HL-60 (cell line): ENCODE measurements around the gene POLA2.
"Not testable (repeated sequence)": the region's sequence is repeated elsewhere in the genome, so short reads cannot be mapped to it uniquely, and the experiment has no call there.

Source experiments
- DNase-seq, 2 experiments: peaks; one replicate each; pipeline ENCODE4 v3.0.0-alpha.2; 2010 to 2020; ENCODE audit warnings: low read depth in 1 of 2, low spot score in 1 of 2
- H3K27ac ChIP-seq: fragments of 250-450 bp; sonication (Bioruptor Pico); replicated peaks from 2 replicates; pipeline ENCODE4 v1.5.1; 2020; ENCODE audit warnings: mild to moderate bottlenecking, moderate library complexity
- H3K27me3 ChIP-seq: fragments of 250-450 bp; sonication (Bioruptor Pico); 2 replicates; pipeline ENCODE4 v1.5.1; 2021; ENCODE audit warnings: mild to moderate bottlenecking, moderate library complexity; ENCODE audit not compliant: insufficient read depth, poor library complexity, severe bottlenecking
- H3K4me3 ChIP-seq: replicated peaks from 2 replicates; pipeline ENCODE4 v1.5.1; 2011; ENCODE audit warnings: mild to moderate bottlenecking, control low read depth, low read length; ENCODE audit not compliant: insufficient read depth
- CTCF ChIP-seq: IDR thresholded peaks from one replicate; pipeline ENCODE4 v1.5.1; 2011; ENCODE audit warnings: low read length, control low read depth, inconsistent platforms; ENCODE audit not compliant: insufficient read depth
- GABPA ChIP-seq: IDR thresholded peaks from 2 replicates; pipeline ENCODE4 v1.6.1; 2012; ENCODE audit warnings: low read depth
- POLR2AphosphoS5 ChIP-seq: IDR thresholded peaks from 2 replicates; pipeline ENCODE4 v1.6.1; 2012; ENCODE audit warnings: low read depth
- REST ChIP-seq: IDR thresholded peaks from 2 replicates; pipeline ENCODE4 v1.6.1; 2012; ENCODE audit warnings: low read depth; ENCODE audit not compliant: insufficient replicate concordance
- SPI1 ChIP-seq: IDR thresholded peaks from 2 replicates; pipeline ENCODE4 v1.6.1; 2012; ENCODE audit warnings: low read depth, mild to moderate bottlenecking, borderline replicate concordance

Gene POLA2

GRCh38 chr11:65329478-65329877, 67.7 kb downstream of the POLA2 start:
- TF ChIP-seq GABPA (no peak), SPI1 (peak; percentile 41; the same call in 1 of the 2 replicates), REST (no peak), POLR2AphosphoS5 (no peak)
- Histone ChIP-seq H3K27ac (peak overlapping the region; percentile 4; the same call in 1 of the 2 replicates), H3K27me3 (no peaks in the 10 kb centered on the region), H3K4me3 (no peak overlapping the region)
- no peak for DNase-seq

- H3K27ac ChIP-seq: peak overlapping the region; percentile 4; the same call in 1 of the 2 replicates
- TF ChIP-seq CTCF: peak; percentile 61
- TF ChIP-seq GABPA: no peak
- TF ChIP-seq POLR2AphosphoS5: no peak
- no peak for TF ChIP-seq SPI1
- no peak for TF ChIP-seq REST
- DNase-seq: peak; percentile 58 to 86
- H3K4me3 ChIP-seq: no peak overlapping the region
- no peaks in the 10 kb centered on the region for H3K27me3 ChIP-seq
Measured at GRCh38 chr11:65329944-65330403, 68.2 kb downstream of the POLA2 start.

GRCh38 chr11:65330544-65330943, 68.8 kb downstream of the POLA2 start:
- H3K4me3 ChIP-seq: no peak overlapping the region
- H3K27ac ChIP-seq: no peak overlapping the region
- no peak for DNase-seq
- TF ChIP-seq SPI1 (no peak), POLR2AphosphoS5 (no peak)
- H3K27me3 ChIP-seq: no peaks in the 10 kb centered on the region

GRCh38 chr11:65332591-65332990, 70.8 kb downstream of the POLA2 start:
- H3K4me3 ChIP-seq, H3K27ac ChIP-seq, H3K27me3 ChIP-seq, DNase-seq: not testable (repeated sequence)

- H3K27ac ChIP-seq: peak overlapping the region; percentile 74; the same call in 1 of the 2 replicates
- H3K4me3 ChIP-seq: peak overlapping the region; percentile 74
- TF ChIP-seq REST (no peak), CTCF (no peak), GABPA (no peak), SPI1 (no peak), POLR2AphosphoS5 (no peak)
- no peaks in the 10 kb centered on the region for H3K27me3 ChIP-seq
- no peak for DNase-seq
Measured at GRCh38 chr11:65334696-65335295, 73.0 kb downstream of the POLA2 start.
